Neural cell (in vitro differentiated cells): ENCODE data around the gene CCDC175. TPM values are rescaled to one million over a fixed set of nuclear protein-coding genes. Genes with fewer than 3 reads are reported as not detected.

ENCODE experiments used
- H2AFZ ChIP-seq: fragments of 200-600, 300-800 bp; sonication (generic), shearing (Covaris generic); 2 replicates; pipeline ENCODE4 v1.6.0; 2014; ENCODE audit warnings: low read depth, mild to moderate bottlenecking, antibody characterized with exemption, low read length, moderate library complexity
- H3F3A ChIP-seq: fragments of 200-600 bp; shearing (Covaris generic); 2 replicates; pipeline ENCODE4 v1.6.1; 2016; ENCODE audit warnings: mild to moderate bottlenecking, moderate library complexity, mixed read lengths, antibody characterized with exemption, low read length; ENCODE audit not compliant: insufficient read depth, poor library complexity, severe bottlenecking
- H3K27ac ChIP-seq: fragments of 200-600, 300-800 bp; sonication (generic), shearing (Covaris generic); 2 replicates; pipeline ENCODE4 v1.5.1; 2014; ENCODE audit warnings: mild to moderate bottlenecking, low read length, moderate library complexity
- H3K27me3 ChIP-seq: fragments of 300-800, 200-600 bp; sonication (generic), shearing (Covaris generic); 2 replicates; pipeline ENCODE4 v1.6.0; 2014; ENCODE audit warnings: mild to moderate bottlenecking, low read depth, low read length, moderate library complexity; ENCODE audit not compliant: insufficient read depth
- H3K36me3 ChIP-seq: fragments of 300-800, 200-600 bp; sonication (generic), shearing (Covaris generic); 2 replicates; pipeline ENCODE4 v1.5.1; 2014; ENCODE audit warnings: mild to moderate bottlenecking, antibody characterized with exemption, low read length, moderate library complexity; ENCODE audit not compliant: insufficient read depth
- H3K4me2 ChIP-seq: fragments of 300-800, 200-600 bp; sonication (generic), shearing (Covaris generic); 2 replicates; pipeline ENCODE4 v1.6.0; 2014; ENCODE audit warnings: mild to moderate bottlenecking, low read length
- H3K4me3 ChIP-seq: fragments of 300-800, 200-600 bp; sonication (generic), shearing (Covaris generic); 2 replicates; pipeline ENCODE4 v1.5.1; 2014; ENCODE audit warnings: mild to moderate bottlenecking, low read length, moderate library complexity
- H3K79me2 ChIP-seq: fragments of 200-600 bp; shearing (Covaris generic); replicated peaks from 2 replicates; pipeline ENCODE4 v1.6.0; 2014; ENCODE audit warnings: mild to moderate bottlenecking, low read length, moderate library complexity; ENCODE audit not compliant: insufficient read depth
- H3K9ac ChIP-seq: fragments of 300-800, 200-600 bp; sonication (generic), shearing (Covaris generic); 2 replicates; pipeline ENCODE4 v1.6.1; 2016; ENCODE audit warnings: mild to moderate bottlenecking, low read length, mixed read lengths
- H3K9me2 ChIP-seq: fragments of 200-600 bp; shearing (Covaris generic); 2 replicates; pipeline ENCODE4 v1.6.1; 2016; ENCODE audit warnings: mild to moderate bottlenecking, low read length, mixed read lengths; ENCODE audit not compliant: insufficient read depth
- H3K9me3 ChIP-seq: fragments of 200-600, 300-800 bp; sonication (generic), shearing (Covaris generic); 2 replicates; pipeline ENCODE4 v1.6.1; 2016; ENCODE audit warnings: mild to moderate bottlenecking, mixed run types, low read length, moderate library complexity, mixed read lengths
- H4K20me1 ChIP-seq: fragments of 200-600 bp; shearing (Covaris generic); 2 replicates; pipeline ENCODE4 v1.6.1; 2016; ENCODE audit warnings: mild to moderate bottlenecking, mixed run types; ENCODE audit not compliant: insufficient read depth
- EP300 ChIP-seq: fragments of 450-650 bp; conservative IDR thresholded peaks from 2 replicates; pipeline ENCODE4 v1.6.1; 2014; ENCODE audit warnings: antibody characterized with exemption, mild to moderate bottlenecking, moderate library complexity; ENCODE audit not compliant: poor library complexity, severe bottlenecking
- EZH2 ChIP-seq: fragments of 200-600, 300-800 bp; shearing (Covaris generic), sonication (generic); IDR thresholded peaks from 2 replicates; pipeline ENCODE4 v1.6.1; 2014; ENCODE audit warnings: antibody characterized with exemption, low read length, borderline replicate concordance, mild to moderate bottlenecking; ENCODE audit not compliant: insufficient read depth, poor library complexity, severe bottlenecking
- MXI1 ChIP-seq: fragments of 450-650 bp; conservative IDR thresholded peaks from 2 replicates; pipeline ENCODE4 v1.6.1; 2014; ENCODE audit warnings: antibody characterized with exemption, mild to moderate bottlenecking; ENCODE audit not compliant: poor library complexity, severe bottlenecking
- POLR2AphosphoS5 ChIP-seq: IDR thresholded peaks from 2 replicates; pipeline ENCODE4 v1.6.1; 2012
- RAD21 ChIP-seq: fragments of 450-650 bp; conservative IDR thresholded peaks from 2 replicates; pipeline ENCODE4 v1.6.1; 2014; ENCODE audit warnings: antibody characterized with exemption, mild to moderate bottlenecking, moderate library complexity
- SMC3 ChIP-seq: fragments of 450-650 bp; conservative IDR thresholded peaks from 2 replicates; pipeline ENCODE4 v1.6.1; 2014; ENCODE audit warnings: antibody characterized with exemption, mild to moderate bottlenecking, moderate library complexity; ENCODE audit not compliant: poor library complexity
- TAF1 ChIP-seq: IDR thresholded peaks from 2 replicates; pipeline ENCODE4 v1.6.1; 2012; ENCODE audit warnings: low read depth
- polyA plus RNA-seq: library from polyadenylated mRNA; depleted of rRNA; stranded (reverse); fragments of >200 nt; gene quantifications from 2 replicates; pipeline ENCODE4 v1.2.3, GENCODE V29; 2014
- TF ChIP-seq, protein P1 (sequence below): fragments of 450-650 bp; IDR thresholded peaks from 2 replicates; pipeline ENCODE4 v1.5.1; 2014; ENCODE audit warnings: antibody characterized with exemption, mild to moderate bottlenecking, moderate library complexity; ENCODE audit not compliant: poor library complexity, severe bottlenecking
- TF ChIP-seq, protein P2 (sequence below): IDR thresholded peaks from 2 replicates; pipeline ENCODE4 v1.6.1; 2012; ENCODE audit warnings: borderline replicate concordance

The CCDC175 gene
- polyA plus RNA-seq, 1 donor from 2014 or later: 0.11 TPM

- H3K27me3 ChIP-seq: no peaks in the 10 kb centered on the region
- no peak overlapping the region for H3K27ac ChIP-seq
- no peak overlapping the region for H3K9ac ChIP-seq
- H2AFZ ChIP-seq: no peak overlapping the region
- no peak overlapping the region for H3K4me3 ChIP-seq
- H3K36me3 ChIP-seq: no peaks in the 10 kb centered on the region
- no peaks in the 10 kb centered on the region for H3K9me2 ChIP-seq
- H3K9me3 ChIP-seq: no peaks in the 10 kb centered on the region
- TF ChIP-seq EZH2 (no peak), RAD21 (no peak), POLR2AphosphoS5 (no peak), EP300 (no peak), TAF1 (no peak), SMC3 (no peak)
- no peaks in the 10 kb centered on the region for H4K20me1 ChIP-seq
- H3K4me2 ChIP-seq: no peak overlapping the region
- no peaks in the 10 kb centered on the region for H3K79me2 ChIP-seq
- H3F3A ChIP-seq: no peaks in the 10 kb centered on the region
Observed at GRCh38 chr14:59547310-59547709, 29.3 kb downstream of the CCDC175 start.

DNA sequence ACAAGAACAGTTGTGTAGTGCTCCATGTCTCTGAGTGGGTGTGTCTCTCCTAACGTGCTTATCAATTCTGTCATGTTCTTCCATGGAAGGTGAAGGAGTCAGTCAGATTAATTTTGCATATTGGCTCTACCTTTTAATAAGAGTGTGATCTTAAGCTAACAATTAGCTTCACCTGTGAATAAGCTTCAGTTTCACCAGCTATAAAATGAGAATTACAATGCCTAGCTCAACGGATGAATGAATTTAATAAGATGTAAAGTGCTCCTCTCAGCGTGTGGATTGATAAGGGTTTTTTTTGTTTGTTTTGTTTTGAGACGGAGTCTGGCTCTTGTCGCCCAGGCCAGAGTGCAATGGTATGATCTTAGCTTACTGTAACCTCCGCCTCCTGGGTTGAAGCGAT lies 32.7 kb downstream of the CCDC175 start:
- no peaks in the 10 kb centered on the region for H3K27me3 ChIP-seq
- H3K27ac ChIP-seq: no peak overlapping the region
- H3K4me3 ChIP-seq: no peak overlapping the region
- TF ChIP-seq EZH2 (no peak), SMC3 (no peak), POLR2AphosphoS5 (no peak), EP300 (no peak), MXI1 (no peak)
- TF ChIP-seq, protein P1, sequence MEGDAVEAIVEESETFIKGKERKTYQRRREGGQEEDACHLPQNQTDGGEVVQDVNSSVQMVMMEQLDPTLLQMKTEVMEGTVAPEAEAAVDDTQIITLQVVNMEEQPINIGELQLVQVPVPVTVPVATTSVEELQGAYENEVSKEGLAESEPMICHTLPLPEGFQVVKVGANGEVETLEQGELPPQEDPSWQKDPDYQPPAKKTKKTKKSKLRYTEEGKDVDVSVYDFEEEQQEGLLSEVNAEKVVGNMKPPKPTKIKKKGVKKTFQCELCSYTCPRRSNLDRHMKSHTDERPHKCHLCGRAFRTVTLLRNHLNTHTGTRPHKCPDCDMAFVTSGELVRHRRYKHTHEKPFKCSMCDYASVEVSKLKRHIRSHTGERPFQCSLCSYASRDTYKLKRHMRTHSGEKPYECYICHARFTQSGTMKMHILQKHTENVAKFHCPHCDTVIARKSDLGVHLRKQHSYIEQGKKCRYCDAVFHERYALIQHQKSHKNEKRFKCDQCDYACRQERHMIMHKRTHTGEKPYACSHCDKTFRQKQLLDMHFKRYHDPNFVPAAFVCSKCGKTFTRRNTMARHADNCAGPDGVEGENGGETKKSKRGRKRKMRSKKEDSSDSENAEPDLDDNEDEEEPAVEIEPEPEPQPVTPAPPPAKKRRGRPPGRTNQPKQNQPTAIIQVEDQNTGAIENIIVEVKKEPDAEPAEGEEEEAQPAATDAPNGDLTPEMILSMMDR: no peak
- TF ChIP-seq, protein P2, sequence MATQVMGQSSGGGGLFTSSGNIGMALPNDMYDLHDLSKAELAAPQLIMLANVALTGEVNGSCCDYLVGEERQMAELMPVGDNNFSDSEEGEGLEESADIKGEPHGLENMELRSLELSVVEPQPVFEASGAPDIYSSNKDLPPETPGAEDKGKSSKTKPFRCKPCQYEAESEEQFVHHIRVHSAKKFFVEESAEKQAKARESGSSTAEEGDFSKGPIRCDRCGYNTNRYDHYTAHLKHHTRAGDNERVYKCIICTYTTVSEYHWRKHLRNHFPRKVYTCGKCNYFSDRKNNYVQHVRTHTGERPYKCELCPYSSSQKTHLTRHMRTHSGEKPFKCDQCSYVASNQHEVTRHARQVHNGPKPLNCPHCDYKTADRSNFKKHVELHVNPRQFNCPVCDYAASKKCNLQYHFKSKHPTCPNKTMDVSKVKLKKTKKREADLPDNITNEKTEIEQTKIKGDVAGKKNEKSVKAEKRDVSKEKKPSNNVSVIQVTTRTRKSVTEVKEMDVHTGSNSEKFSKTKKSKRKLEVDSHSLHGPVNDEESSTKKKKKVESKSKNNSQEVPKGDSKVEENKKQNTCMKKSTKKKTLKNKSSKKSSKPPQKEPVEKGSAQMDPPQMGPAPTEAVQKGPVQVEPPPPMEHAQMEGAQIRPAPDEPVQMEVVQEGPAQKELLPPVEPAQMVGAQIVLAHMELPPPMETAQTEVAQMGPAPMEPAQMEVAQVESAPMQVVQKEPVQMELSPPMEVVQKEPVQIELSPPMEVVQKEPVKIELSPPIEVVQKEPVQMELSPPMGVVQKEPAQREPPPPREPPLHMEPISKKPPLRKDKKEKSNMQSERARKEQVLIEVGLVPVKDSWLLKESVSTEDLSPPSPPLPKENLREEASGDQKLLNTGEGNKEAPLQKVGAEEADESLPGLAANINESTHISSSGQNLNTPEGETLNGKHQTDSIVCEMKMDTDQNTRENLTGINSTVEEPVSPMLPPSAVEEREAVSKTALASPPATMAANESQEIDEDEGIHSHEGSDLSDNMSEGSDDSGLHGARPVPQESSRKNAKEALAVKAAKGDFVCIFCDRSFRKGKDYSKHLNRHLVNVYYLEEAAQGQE: no peak
- no peaks in the 10 kb centered on the region for H3F3A ChIP-seq
- no peaks in the 10 kb centered on the region for H3K36me3 ChIP-seq
- no peaks in the 10 kb centered on the region for H3K9me3 ChIP-seq
- H3K79me2 ChIP-seq: no peaks in the 10 kb centered on the region
- H3K4me2 ChIP-seq: no peak overlapping the region
- H4K20me1 ChIP-seq: no peaks in the 10 kb centered on the region
- H3K9me2 ChIP-seq: no peaks in the 10 kb centered on the region
- no peak overlapping the region for H3K9ac ChIP-seq
- H2AFZ ChIP-seq: no peak overlapping the region

GRCh38 chr14:59541731-59542130 lies 34.9 kb downstream of the CCDC175 start:
- Histone ChIP-seq H3K79me2 (no peaks in the 10 kb centered on the region), H3K9me3 (no peaks in the 10 kb centered on the region), H3K4me3 (no peak overlapping the region), H3K9ac (no peak overlapping the region), H3K27me3 (no peaks in the 10 kb centered on the region), H4K20me1 (no peaks in the 10 kb centered on the region), H2AFZ (no peak overlapping the region), H3K9me2 (no peaks in the 10 kb centered on the region), H3F3A (no peaks in the 10 kb centered on the region), H3K4me2 (no peak overlapping the region), H3K27ac (no peak overlapping the region), H3K36me3 (no peaks in the 10 kb centered on the region)
- TF ChIP-seq, protein P1: no peak
- no peak for TF ChIP-seq RAD21
- no peak for TF ChIP-seq EZH2
- TF ChIP-seq EP300: no peak
- TF ChIP-seq, protein P2: no peak
- no peak for TF ChIP-seq POLR2AphosphoS5
- no peak for TF ChIP-seq MXI1
- TF ChIP-seq TAF1: no peak
- TF ChIP-seq SMC3: no peak
